Natural killer cell (primary cell): ENCODE data around the gene SMAD3. TPM values are rescaled to one million over a fixed set of nuclear protein-coding genes. Genes with fewer than 3 reads are reported as not detected.

Experiments
- ATAC-seq, 3 donors: fragments of 150-1000 bp in 2 of 3; fragments of 200-7000 bp in 1 of 3; cut with Tn5 transposase; 1 replicate in 1 of 3; 2 replicates in 2 of 3; pipeline ENCODE4 v1.10.0; 2021; ENCODE audit warnings: mild to moderate bottlenecking in 2 of 3, moderate library complexity in 2 of 3
- DNase-seq, 2 donors: peaks; one replicate each; pipeline versions ENCODE4 v3.0.0 to v3.0.0-alpha.2; 2013 to 2021; ENCODE audit warnings: mixed read lengths in 1 of 2
- H3K27ac ChIP-seq: one replicate; pipeline ENCODE4 v1.5.1; 2013; ENCODE audit warnings: mild to moderate bottlenecking, low read length
- H3K27me3 ChIP-seq: one replicate; pipeline ENCODE4 v1.6.1; 2013; ENCODE audit warnings: low read length; ENCODE audit not compliant: control insufficient read depth, insufficient read depth
- H3K36me3 ChIP-seq: one replicate; pipeline ENCODE4 v1.6.1; 2013; ENCODE audit warnings: low read length; ENCODE audit not compliant: control insufficient read depth, insufficient read depth
- H3K4me1 ChIP-seq: one replicate; pipeline ENCODE4 v1.6.1; 2013; ENCODE audit warnings: low read length; ENCODE audit not compliant: control insufficient read depth, insufficient read depth
- H3K4me3 ChIP-seq: one replicate; pipeline ENCODE4 v1.5.1; 2013; ENCODE audit warnings: low read length
- H3K9me3 ChIP-seq: one replicate; pipeline ENCODE4 v1.6.1; 2013; ENCODE audit warnings: low read length; ENCODE audit not compliant: control insufficient read depth, insufficient read depth
- H3K27ac Mint-ChIP-seq, 2 donors: one replicate each; pipeline ENCODE4 v1.8.0; 2022; ENCODE audit warnings: mild to moderate bottlenecking in 2 of 2, mixed read lengths in 2 of 2, moderate library complexity in 1 of 2
- H3K27me3 Mint-ChIP-seq, 2 donors: one replicate each; pipeline ENCODE4 v1.8.0; 2022; ENCODE audit warnings: low read depth in 2 of 2, mixed read lengths in 2 of 2
- H3K36me3 Mint-ChIP-seq: one replicate; pipeline ENCODE4 v1.8.0; 2022; ENCODE audit warnings: mixed read lengths
- H3K4me1 Mint-ChIP-seq, 2 donors: one replicate each; pipeline ENCODE4 v1.8.0; 2022; ENCODE audit warnings: mixed read lengths in 2 of 2
- H3K4me3 Mint-ChIP-seq: one replicate; pipeline ENCODE4 v1.8.0; 2022; ENCODE audit warnings: mild to moderate bottlenecking, moderate library complexity, mixed read lengths
- H3K9me3 Mint-ChIP-seq, 2 donors: one replicate each; pipeline ENCODE4 v1.8.0; 2022; ENCODE audit warnings: mixed read lengths in 2 of 2
- WGBS: methylation state at CpG from one replicate; pipeline ENCODE4 v1.1.7; 2013; ENCODE audit warnings: missing lambda C conversion rate; ENCODE audit not compliant: insufficient coverage; 5-methylcytosine and 5-hydroxymethylcytosine counted together
- intact Hi-C: fragments of 100-400 bp; cut with micrococcal nuclease; formaldehyde crosslinking; loops from one replicate; pipeline ENCODE4 v1.14.2; 2022
- total RNA-seq, 4 donors: library from RNA; stranded (reverse); fragments of 120-200 nt in 1 of 4; gene quantifications; one replicate each; pipeline versions ENCODE4 v1.2.3 to v1.2.4, GENCODE V29; 2013 to 2022
- TF ChIP-seq, protein P1 (sequence below): fragments of 200-600 bp; IDR thresholded peaks from one replicate; pipeline ENCODE4 v1.8.0; 2022; ENCODE audit warnings: antibody characterized with exemption

Gene SMAD3
- total RNA-seq, 3 donors from 2014 or later (not counting 1 experiment from before 2014, with no cell fraction given), result 47.1 to 72.6 (median 63.0) TPM

DNA sequence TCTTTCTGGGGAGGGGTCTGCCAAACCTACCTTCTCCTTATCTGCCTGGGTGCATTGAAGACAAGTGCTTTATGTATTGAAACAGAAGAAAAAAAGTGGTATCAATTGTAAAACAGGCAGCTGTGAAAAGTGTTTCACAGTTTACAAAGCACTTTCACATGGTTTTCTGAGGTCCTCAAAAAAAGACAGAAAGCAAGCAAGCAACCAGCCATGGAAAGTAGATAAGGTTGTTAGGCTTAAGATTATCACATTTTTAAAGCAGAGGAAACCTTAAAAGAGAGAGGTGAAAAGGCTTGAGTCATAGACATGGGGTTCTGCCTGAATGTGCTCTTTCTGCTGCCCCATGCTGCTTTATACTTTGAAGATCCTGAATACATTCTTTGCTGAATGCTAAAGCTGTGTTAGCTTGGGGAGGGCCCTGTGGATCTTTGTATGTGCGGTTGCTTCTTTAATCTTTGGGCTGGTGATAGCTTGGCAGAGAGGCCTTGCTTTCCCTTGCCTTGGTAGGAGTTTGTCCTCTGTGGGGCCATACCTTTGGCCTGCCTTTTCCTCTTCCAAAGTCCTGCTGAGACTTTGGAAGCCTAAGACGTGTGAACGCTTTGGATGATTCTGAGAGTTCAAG lies 2.6 kb downstream of the SMAD3 start:
- Mint-ChIP-seq H3K4me1 (peaks cover 56 to 65% of the 10 kb centered on the region in 2 donors), H3K4me3 (peak overlapping the region; percentile 93), H3K27me3 (no peaks in the 10 kb centered on the region), H3K36me3 (no peaks in the 10 kb centered on the region), H3K9me3 (no peaks in the 10 kb centered on the region), H3K27ac (peak overlapping the region; percentile 87 to 92)
- ATAC-seq, result peak; percentile 16 to 35 (median 30)
- H3K4me1 ChIP-seq, result peaks cover 54% of the 10 kb centered on the region
- peak overlapping the region; percentile 27 for H3K27ac ChIP-seq
- no peaks in the 10 kb centered on the region for H3K9me3 ChIP-seq
- WGBS, result 67% methylated on average over 3 of the region's 3 CpGs
- intact Hi-C loops, result loop anchor here (2.0 to 5.0 kb wide), 3 partner anchors 15 to 54 kb away; no protein-coding TSS in a partner anchor
- H3K27me3 ChIP-seq, result no peaks in the 10 kb centered on the region
- TF ChIP-seq, protein P1, sequence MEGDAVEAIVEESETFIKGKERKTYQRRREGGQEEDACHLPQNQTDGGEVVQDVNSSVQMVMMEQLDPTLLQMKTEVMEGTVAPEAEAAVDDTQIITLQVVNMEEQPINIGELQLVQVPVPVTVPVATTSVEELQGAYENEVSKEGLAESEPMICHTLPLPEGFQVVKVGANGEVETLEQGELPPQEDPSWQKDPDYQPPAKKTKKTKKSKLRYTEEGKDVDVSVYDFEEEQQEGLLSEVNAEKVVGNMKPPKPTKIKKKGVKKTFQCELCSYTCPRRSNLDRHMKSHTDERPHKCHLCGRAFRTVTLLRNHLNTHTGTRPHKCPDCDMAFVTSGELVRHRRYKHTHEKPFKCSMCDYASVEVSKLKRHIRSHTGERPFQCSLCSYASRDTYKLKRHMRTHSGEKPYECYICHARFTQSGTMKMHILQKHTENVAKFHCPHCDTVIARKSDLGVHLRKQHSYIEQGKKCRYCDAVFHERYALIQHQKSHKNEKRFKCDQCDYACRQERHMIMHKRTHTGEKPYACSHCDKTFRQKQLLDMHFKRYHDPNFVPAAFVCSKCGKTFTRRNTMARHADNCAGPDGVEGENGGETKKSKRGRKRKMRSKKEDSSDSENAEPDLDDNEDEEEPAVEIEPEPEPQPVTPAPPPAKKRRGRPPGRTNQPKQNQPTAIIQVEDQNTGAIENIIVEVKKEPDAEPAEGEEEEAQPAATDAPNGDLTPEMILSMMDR, result no peak
- H3K36me3 ChIP-seq, result peaks cover 3% of the 10 kb centered on the region
- peak in 1 of 2 donors; percentile 46 for DNase-seq
- H3K4me3 ChIP-seq, result peak overlapping the region; percentile 89

DNA sequence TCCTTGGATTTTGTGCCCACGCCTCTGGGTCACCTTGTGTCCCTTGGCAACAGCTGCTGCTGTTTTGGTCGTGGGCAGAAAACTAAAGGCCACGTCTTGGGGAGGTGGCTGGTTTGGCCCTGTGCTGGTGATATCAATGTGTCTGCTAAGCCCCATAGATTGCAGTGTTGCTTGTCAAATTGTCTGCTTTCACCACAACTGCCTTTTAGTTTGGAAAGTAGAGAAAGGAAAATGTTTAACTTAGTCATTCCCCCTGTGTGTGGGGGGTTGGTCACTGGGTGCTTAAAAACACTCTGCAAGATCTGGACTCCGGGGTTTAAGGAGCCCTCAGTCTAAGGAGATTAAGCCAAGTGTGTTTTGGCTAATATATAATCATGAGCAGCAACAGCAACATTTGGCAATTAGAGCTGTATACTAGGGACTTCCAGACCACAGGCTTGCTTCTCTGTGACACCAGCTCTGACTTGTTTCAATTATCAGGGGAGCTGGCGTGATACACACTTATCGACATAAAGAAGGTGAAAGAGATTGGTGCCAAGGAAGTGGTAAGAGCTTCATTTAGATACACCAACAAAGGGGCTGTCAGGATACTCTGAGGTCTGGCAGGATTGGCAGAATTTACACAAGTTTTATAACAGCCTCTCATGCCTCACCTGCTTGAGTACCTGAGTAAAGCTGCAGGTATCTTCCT lies 3.5 kb downstream of the SMAD3 start:
- no peaks in the 10 kb centered on the region for H3K9me3 ChIP-seq
- H3K4me3 ChIP-seq, result no peak overlapping the region
- Mint-ChIP-seq H3K27ac (peak overlapping the region; percentile 87 to 92), H3K36me3 (no peaks in the 10 kb centered on the region), H3K27me3 (no peaks in the 10 kb centered on the region), H3K9me3 (no peaks in the 10 kb centered on the region), H3K4me1 (peaks cover 54 to 65% of the 10 kb centered on the region in 2 donors), H3K4me3 (peak overlapping the region; percentile 93)
- TF ChIP-seq, protein P1, result no peak
- H3K4me1 ChIP-seq, result peaks cover 60% of the 10 kb centered on the region
- no peaks in the 10 kb centered on the region for H3K27me3 ChIP-seq
- intact Hi-C loops, result loop anchor here (2.0 to 5.0 kb wide), 3 partner anchors 14 to 53 kb away; no protein-coding TSS in a partner anchor
- H3K36me3 ChIP-seq, result peaks cover 3% of the 10 kb centered on the region
- DNase-seq, result peak in 1 of 2 donors; percentile 62
- 33% methylated on average over 6 of the region's 6 CpGs for WGBS
- ATAC-seq, result peak; percentile 16 to 31 (median 22)
- peak overlapping the region; percentile 27 for H3K27ac ChIP-seq

- H3K27ac ChIP-seq, result no peak overlapping the region
- H3K4me3 ChIP-seq, result no peak overlapping the region
- intact Hi-C loops, result no loop called here
Measured at GRCh38 chr15:67070150-67070549, 4.7 kb downstream of the SMAD3 start.

More at GRCh38 chr15:67070150-67070549, 4.7 kb downstream of the SMAD3 start:
- peaks cover 3% of the 10 kb centered on the region for H3K36me3 ChIP-seq
- Mint-ChIP-seq H3K27me3 (no peaks in the 10 kb centered on the region), H3K27ac (peak overlapping the region; percentile 87 to 92), H3K9me3 (no peaks in the 10 kb centered on the region), H3K36me3 (no peaks in the 10 kb centered on the region), H3K4me1 (peaks cover 60 to 71% of the 10 kb centered on the region in 2 donors), H3K4me3 (no peak overlapping the region)
- DNase-seq (no peak), ATAC-seq (no peak)
- no peaks in the 10 kb centered on the region for H3K9me3 ChIP-seq
- TF ChIP-seq, protein P1, result no peak
- H3K27me3 ChIP-seq, result no peaks in the 10 kb centered on the region
- peaks cover 57% of the 10 kb centered on the region for H3K4me1 ChIP-seq
- WGBS, result 94% methylated on average over 5 of the region's 5 CpGs
